H1 (cell line): ENCODE measurements around the gene MARVELD2. TPM values are rescaled to one million over a fixed set of nuclear protein-coding genes. Genes with fewer than 3 reads are reported as not detected.

Experiments used
- CTCF ChIA-PET: fragments of 300-600 bp; sonication (Branson Sonifier 250); formaldehyde crosslinking; loops from one replicate; lab custom pipeline; 2021; ENCODE audit not compliant: partially characterized antibody; lab: Charles Lee
- POLR2A ChIA-PET: fragments of 300-600 bp; sonication (Branson Sonifier 250); formaldehyde crosslinking; loops from one replicate; lab custom pipeline; 2021; ENCODE audit warnings: inconsistent platforms; ENCODE audit not compliant: partially characterized antibody; lab: Charles Lee
- DNase-seq, 2 experiments: peaks; one replicate each; pipeline versions ENCODE4 v3.0.0 to v3.0.0-alpha.2; 2010 to 2022; ENCODE audit warnings: low spot score in 2 of 2, low read depth in 1 of 2, mixed read lengths in 1 of 2
- FAIRE-seq: peaks from 2 replicates; lab custom pipeline; 2011; peaks lifted over from hg19 to GRCh38; lab: Jason Lieb, UNC
- H2AFZ ChIP-seq: 2 replicates; pipeline ENCODE4 v1.8.1; 2012; ENCODE audit warnings: low read length, inconsistent platforms
- H2AK5ac ChIP-seq: 2 replicates; pipeline ENCODE4 v1.6.1; 2013; ENCODE audit warnings: low read depth, low read length
- H2BK120ac ChIP-seq: replicated peaks from 2 replicates; pipeline ENCODE3; 2013; ENCODE audit warnings: low read depth, low read length, inconsistent platforms
- H2BK12ac ChIP-seq: 2 replicates; pipeline ENCODE4 v1.6.1; 2013; ENCODE audit warnings: low read depth, low read length
- H2BK15ac ChIP-seq: 2 replicates; pipeline ENCODE4 v1.6.1; 2013; ENCODE audit warnings: low read length
- H2BK20ac ChIP-seq: 2 replicates; pipeline ENCODE4 v1.6.1; 2013; ENCODE audit warnings: low read length
- H2BK5ac ChIP-seq: 2 replicates; pipeline ENCODE4 v1.6.1; 2013; ENCODE audit warnings: low read depth, low read length
- H3K14ac ChIP-seq: 2 replicates; pipeline ENCODE4 v1.6.1; 2013; ENCODE audit warnings: inconsistent platforms; ENCODE audit not compliant: insufficient read length
- H3K18ac ChIP-seq: 2 replicates; pipeline ENCODE4 v1.6.1; 2013; ENCODE audit warnings: low read length; ENCODE audit errors: extremely low read depth
- H3K23ac ChIP-seq: 2 replicates; pipeline ENCODE4 v1.6.1; 2013; ENCODE audit warnings: inconsistent platforms; ENCODE audit not compliant: insufficient read length
- H3K23me2 ChIP-seq: 2 replicates; pipeline ENCODE4 v1.6.1; 2013; ENCODE audit warnings: low read depth, low read length
- H3K27ac ChIP-seq: 2 replicates; pipeline ENCODE4 v1.6.1; 2011; ENCODE audit warnings: low read depth, low read length, inconsistent platforms
- H3K27me3 ChIP-seq, 4 experiments: replicated peaks in 1 of 4; 1 replicate in 1 of 4; 2 replicates in 3 of 4; pipeline versions ENCODE4 v1.6.1 to v1.8.1; 2011 to 2013; ENCODE audit warnings: low read length in 3 of 4, mild to moderate bottlenecking in 3 of 4, inconsistent platforms in 2 of 4, mixed read lengths in 2 of 4, moderate library complexity in 1 of 4; ENCODE audit not compliant: control insufficient read depth in 3 of 4, insufficient read depth in 3 of 4; ENCODE audit errors: extremely low read depth in 1 of 4
- H3K36me3 ChIP-seq, 4 experiments: 2 replicates each; pipeline versions ENCODE4 v1.6.1 to v1.8.1; 2011 to 2013; ENCODE audit warnings: mild to moderate bottlenecking in 4 of 4, low read length in 3 of 4, moderate library complexity in 2 of 4, control low read depth in 1 of 4, inconsistent platforms in 1 of 4; ENCODE audit not compliant: insufficient read depth in 4 of 4, control insufficient read depth in 2 of 4
- H3K4ac ChIP-seq: replicated peaks from 2 replicates; pipeline ENCODE3; 2013; ENCODE audit warnings: low read length, low read depth, mixed read lengths, inconsistent platforms; ENCODE audit not compliant: insufficient read length
- H3K4me1 ChIP-seq, 4 experiments: replicated peaks in 1 of 4; 1 replicate in 1 of 4; 2 replicates in 3 of 4; pipeline versions ENCODE4 v1.6.1 to v1.8.1; 2011 to 2013; ENCODE audit warnings: low read length in 3 of 4, inconsistent platforms in 2 of 4, mixed read lengths in 1 of 4; ENCODE audit not compliant: insufficient read depth in 4 of 4, control insufficient read depth in 3 of 4
- H3K4me2 ChIP-seq, 2 experiments: 2 replicates each; pipeline versions ENCODE4 v1.6.1 to v1.8.1; 2011 to 2013; ENCODE audit warnings: low read depth in 2 of 2, low read length in 2 of 2, control low read depth in 1 of 2, inconsistent platforms in 1 of 2, mild to moderate bottlenecking in 1 of 2; ENCODE audit not compliant: insufficient read depth in 1 of 2
- H3K4me3 ChIP-seq, 4 experiments: fragments of 200-600, 300-600 bp in 1 of 4; sonication (generic), shearing (Covaris generic), sonication (Bioruptor Twin) in 1 of 4; 2 replicates each; pipeline versions ENCODE4 v1.5.1 to v1.8.1; 2011 to 2016; ENCODE audit warnings: low read length in 4 of 4, low read depth in 3 of 4, control low read depth in 2 of 4, inconsistent platforms in 2 of 4, mild to moderate bottlenecking in 2 of 4, mixed read lengths in 1 of 4, moderate library complexity in 1 of 4; ENCODE audit not compliant: insufficient read depth in 2 of 4; ENCODE audit errors: extremely low read depth in 1 of 4
- H3K56ac ChIP-seq: replicated peaks from 2 replicates; pipeline ENCODE3; 2013; ENCODE audit warnings: low read depth, mild to moderate bottlenecking, mixed read lengths, low read length, inconsistent platforms; ENCODE audit not compliant: insufficient read length
- H3K79me1 ChIP-seq: 2 replicates; pipeline ENCODE4 v1.6.1; 2013; ENCODE audit warnings: low read depth, low read length, control low read depth
- H3K79me2 ChIP-seq, 2 experiments: 2 replicates each; pipeline versions ENCODE4 v1.6.1 to v1.8.1; 2012 to 2013; ENCODE audit warnings: low read length in 2 of 2, mild to moderate bottlenecking in 2 of 2, inconsistent platforms in 1 of 2; ENCODE audit not compliant: insufficient read depth in 2 of 2, control insufficient read depth in 1 of 2
- H3K9ac ChIP-seq, 4 experiments: replicated peaks in 1 of 4; 1 replicate in 1 of 4; 2 replicates in 3 of 4; pipeline versions ENCODE4 v1.6.1 to v1.8.1; 2011 to 2013; ENCODE audit warnings: low read depth in 3 of 4, low read length in 3 of 4, control low read depth in 2 of 4, mild to moderate bottlenecking in 2 of 4, moderate library complexity in 2 of 4, inconsistent platforms in 1 of 4; ENCODE audit errors: extremely low read depth in 1 of 4
- H3K9me3 ChIP-seq, 2 experiments: 2 replicates each; pipeline versions ENCODE4 v1.6.1 to v1.8.1; 2012 to 2013; ENCODE audit warnings: mild to moderate bottlenecking in 2 of 2, moderate library complexity in 2 of 2, control low read depth in 1 of 2, inconsistent platforms in 1 of 2, low read depth in 1 of 2, low read length in 1 of 2, mixed read lengths in 1 of 2; ENCODE audit not compliant: insufficient read depth in 2 of 2
- H4K20me1 ChIP-seq, 2 experiments: replicated peaks in 1 of 2; 2 replicates each; pipeline versions ENCODE3 to v1.8.1; 2011 to 2013; ENCODE audit warnings: inconsistent platforms in 2 of 2, low read length in 2 of 2, mild to moderate bottlenecking in 1 of 2; ENCODE audit not compliant: insufficient read depth in 2 of 2, control insufficient read depth in 1 of 2
- H4K5ac ChIP-seq: 2 replicates; pipeline ENCODE4 v1.6.1; 2013; ENCODE audit warnings: low read length, low read depth, mixed read lengths, inconsistent platforms; ENCODE audit not compliant: insufficient read length
- H4K8ac ChIP-seq: 2 replicates; pipeline ENCODE4 v1.8.0; 2013; ENCODE audit warnings: mild to moderate bottlenecking, moderate library complexity, low read length, inconsistent platforms; ENCODE audit not compliant: insufficient read depth; ENCODE audit errors: extremely low read depth
- H4K91ac ChIP-seq: replicated peaks from 2 replicates; pipeline ENCODE3; 2013; ENCODE audit warnings: low read length, mixed read lengths, inconsistent platforms; ENCODE audit not compliant: insufficient read length
- CTBP2 ChIP-seq: IDR thresholded peaks from 2 replicates; pipeline ENCODE4 v1.7.0; 2011; ENCODE audit warnings: borderline replicate concordance, mild to moderate bottlenecking, moderate library complexity, mixed read lengths, low read length; ENCODE audit not compliant: insufficient read depth, insufficient read length
- EGR1 ChIP-seq: IDR thresholded peaks from 2 replicates; pipeline ENCODE4 v1.6.1; 2011; ENCODE audit warnings: low read depth, low read length, borderline replicate concordance
- HDAC2 ChIP-seq, 2 experiments: fragments of 300-600 bp in 1 of 2; sonication (generic) in 1 of 2; IDR thresholded peaks; 2 replicates each; pipeline ENCODE4 v1.6.1; 2011 to 2012; ENCODE audit warnings: low read depth in 2 of 2, low read length in 2 of 2, mild to moderate bottlenecking in 2 of 2, moderate library complexity in 2 of 2, borderline replicate concordance in 1 of 2, inconsistent platforms in 1 of 2
- HDAC6 ChIP-seq: IDR thresholded peaks from one replicate; pipeline ENCODE4 v1.7.1; 2012; ENCODE audit warnings: low read depth, mild to moderate bottlenecking, inconsistent platforms, low read length, moderate library complexity
- MAX ChIP-seq: IDR thresholded peaks from 2 replicates; pipeline ENCODE4 v1.6.1; 2012; ENCODE audit warnings: inconsistent platforms
- SIRT6 ChIP-seq: IDR thresholded peaks from one replicate; pipeline ENCODE4 v1.7.1; 2012; ENCODE audit warnings: low read length, inconsistent platforms
- TEAD4 ChIP-seq: IDR thresholded peaks from 2 replicates; pipeline ENCODE4 v1.6.1; 2012; ENCODE audit warnings: low read depth, low read length, inconsistent platforms, mixed read lengths
- WGBS, 2 experiments: shearing (Covaris generic) in 1 of 2; methylation state at CpG; one replicate each; pipeline versions ENCODE4 v1.1.6 to v1.1.7; 2013 to 2015; ENCODE audit warnings: low lambda C conversion rate in 2 of 2, mixed read lengths in 2 of 2, inconsistent platforms in 1 of 2, low coverage in 1 of 2, missing lambda C conversion rate in 1 of 2; ENCODE audit not compliant: insufficient replicate concordance in 2 of 2, insufficient coverage in 1 of 2, insufficient read length in 1 of 2; ENCODE audit errors: extremely low coverage in 1 of 2, missing lambda C conversion rate in 1 of 2; 5-methylcytosine and 5-hydroxymethylcytosine counted together
- polyA plus RNA-seq, 7 experiments: library from polyadenylated mRNA; depleted of rRNA in 3 of 7; stranded (reverse) in 5 of 7; unstranded in 2 of 7; fragments of >200 nt in 5 of 7; fragments of 200-250 nt in 2 of 7; gene quantifications; 1 replicate in 5 of 7; 2 replicates in 1 of 7; 4 replicates in 1 of 7; pipeline versions ENCODE4 v1.2.1 to v1.2.3, GENCODE V29; 2011 to 2013; ENCODE audit warnings: missing spikeins in 2 of 7, mixed read lengths in 2 of 7
- total RNA-seq: library from RNA; stranded (reverse); fragmentation: NEBNext Ultra II Directional; extraction: Animal tissue kit (Norgen Biotek cat#: 25700); gene quantifications from 2 replicates; pipeline ENCODE4 v1.2.1, GENCODE V29; 2021
- TF ChIP-seq, protein P1 (sequence below): IDR thresholded peaks from 2 replicates; pipeline ENCODE4 v1.6.1; 2012; ENCODE audit warnings: low read length, inconsistent platforms

MARVELD2 gene
- total and polyA plus RNA-seq, 2 of the 8 experiments (the other 6 are each of a cell fraction or from before 2014, with no cell fraction given): 18.7 to 31.0 TPM

- Histone ChIP-seq H2BK120ac (no peak overlapping the region), H4K5ac (no peak overlapping the region), H3K23ac (no peak overlapping the region), H3K14ac (no peak overlapping the region), H3K4me1 (no peaks in the 10 kb centered on the region), H3K4me3 (no peak overlapping the region), H2BK5ac (no peak overlapping the region), H3K9me3 (no peaks in the 10 kb centered on the region), H3K27me3 (no peaks in the 10 kb centered on the region), H2BK15ac (no peak overlapping the region), H3K9ac (no peak overlapping the region)
- no peak for FAIRE-seq
- TF ChIP-seq SIRT6 (no peak), MAX (no peak), HDAC6 (no peak), EGR1 (no peak), HDAC2 (IDR thresholded peaks at IDR 0.05; ENCODE audit: borderline replicate concordance in 1 of 2, low read depth in 2 of 2, low read length in 2 of 2) (no peak), TEAD4 (no peak), CTBP2 (no peak)
- TF ChIP-seq, protein P1, sequence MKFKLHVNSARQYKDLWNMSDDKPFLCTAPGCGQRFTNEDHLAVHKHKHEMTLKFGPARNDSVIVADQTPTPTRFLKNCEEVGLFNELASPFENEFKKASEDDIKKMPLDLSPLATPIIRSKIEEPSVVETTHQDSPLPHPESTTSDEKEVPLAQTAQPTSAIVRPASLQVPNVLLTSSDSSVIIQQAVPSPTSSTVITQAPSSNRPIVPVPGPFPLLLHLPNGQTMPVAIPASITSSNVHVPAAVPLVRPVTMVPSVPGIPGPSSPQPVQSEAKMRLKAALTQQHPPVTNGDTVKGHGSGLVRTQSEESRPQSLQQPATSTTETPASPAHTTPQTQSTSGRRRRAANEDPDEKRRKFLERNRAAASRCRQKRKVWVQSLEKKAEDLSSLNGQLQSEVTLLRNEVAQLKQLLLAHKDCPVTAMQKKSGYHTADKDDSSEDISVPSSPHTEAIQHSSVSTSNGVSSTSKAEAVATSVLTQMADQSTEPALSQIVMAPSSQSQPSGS: no peak
- TF ChIP-seq, all 59 proteins: peak for 0
- H3K4me2 ChIP-seq: no peak overlapping the region
- no peak overlapping the region for H2AK5ac ChIP-seq
- H3K27ac ChIP-seq: no peak overlapping the region
- H4K20me1 ChIP-seq: no peaks in the 10 kb centered on the region
- H4K91ac ChIP-seq: no peak overlapping the region
- no peak overlapping the region for H2BK20ac ChIP-seq
- no peak overlapping the region for H4K8ac ChIP-seq
- CTCF ChIA-PET: no interaction called here
- H3K4ac ChIP-seq: no peak overlapping the region
- no peaks in the 10 kb centered on the region for H3K79me2 ChIP-seq
- no peak overlapping the region for H3K56ac ChIP-seq
- no peak overlapping the region for H2AFZ ChIP-seq
- H3K36me3 ChIP-seq: peaks cover 2 to 18% (median 7%) of the 10 kb centered on the region in 4 experiments; a peak in 4 of 8 replicates
- H3K79me1 ChIP-seq: no peaks in the 10 kb centered on the region
- no peak for DNase-seq
- POLR2A ChIA-PET: interaction anchor here (1.4 kb wide), 1 partner anchor 12 kb away, joined by 3 read pairs; no protein-coding TSS in a partner anchor
- 91% methylated on average over 8 of the region's 8 CpGs; no CpG with 5 or more reads in 1 of the 2 experiments for WGBS, 2 experiments
- no peaks in the 10 kb centered on the region for H3K23me2 ChIP-seq
- no peak overlapping the region for H2BK12ac ChIP-seq
- H3K18ac ChIP-seq: no peak overlapping the region
These were observed 17.7 kb downstream of the MARVELD2 start for GRCh38 chr5:69432412-69433206.
